Measurements from ENCODE around the gene FAM13A.

The FAM13A gene

DNA sequence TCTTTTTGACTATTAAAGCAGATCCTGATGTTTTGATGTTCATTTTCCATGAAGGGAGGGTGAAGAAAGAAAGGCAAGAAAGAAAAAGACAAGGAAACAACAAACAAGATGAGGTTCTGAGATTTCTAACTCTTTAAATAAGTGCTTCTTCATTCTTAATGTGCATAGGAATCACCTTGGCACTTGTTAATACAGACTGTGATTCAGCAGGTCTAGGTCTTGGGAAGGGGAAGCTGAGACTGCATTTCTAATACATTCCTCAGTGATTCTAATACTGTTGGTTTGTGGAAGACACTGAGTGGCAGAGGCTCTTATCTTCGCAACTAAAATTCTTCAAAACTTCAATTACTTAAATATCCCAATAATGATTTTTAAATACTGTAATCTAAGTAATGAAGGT is 264.2 kb downstream of the FAM13A start:
- in situ Hi-C loops (cut with MboI; ENCODE audit: low sequenced_read_pairs) = no loop called here

DNA sequence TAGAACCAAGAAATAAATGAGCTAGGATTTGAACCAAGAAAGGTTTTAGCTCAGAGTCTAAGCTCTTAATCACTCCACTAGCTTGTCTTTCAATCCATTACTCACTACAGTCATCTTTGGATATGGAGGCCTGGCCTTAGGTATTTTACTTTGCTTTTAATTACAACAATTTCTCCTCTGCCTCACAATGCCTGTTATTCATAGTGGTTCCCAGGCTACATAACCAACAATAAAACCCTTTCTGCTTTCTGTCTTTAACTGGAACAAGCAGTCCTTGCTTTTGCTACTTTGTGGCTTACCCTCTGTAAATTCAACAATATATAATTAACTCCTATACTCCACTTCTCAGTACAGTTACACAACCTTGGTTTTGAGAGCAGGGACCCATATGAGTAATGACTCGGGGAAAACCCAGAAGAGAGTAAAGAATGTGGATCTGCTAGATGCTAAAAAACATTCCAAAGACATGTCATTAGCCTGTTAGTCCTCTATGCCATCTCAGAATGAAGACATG is 264.7 kb downstream of the FAM13A start:
- in situ Hi-C loops (cut with MboI; ENCODE audit: low sequenced_read_pairs) = no loop called here

DNA sequence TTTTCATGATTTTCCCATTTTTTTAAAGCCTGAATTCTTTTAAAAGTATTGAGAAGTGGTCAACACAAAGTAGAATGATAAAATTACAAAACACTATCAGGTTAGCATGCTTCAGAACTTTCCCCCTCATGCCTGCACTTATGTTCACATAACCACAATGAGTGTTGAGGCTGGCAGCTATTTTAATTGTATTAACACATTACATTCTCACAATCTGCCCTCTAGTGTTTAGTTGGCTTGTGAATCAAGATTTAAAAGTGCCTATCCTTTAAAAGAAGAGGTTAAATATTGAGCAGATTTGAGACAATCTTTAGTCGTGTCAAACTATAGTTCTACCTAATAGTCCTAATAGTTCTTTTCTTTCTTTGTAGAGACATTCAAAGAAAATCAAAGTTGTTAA is 265.7 kb downstream of the FAM13A start:
- in situ Hi-C loops (cut with MboI; ENCODE audit: low sequenced_read_pairs) = no loop called here

DNA sequence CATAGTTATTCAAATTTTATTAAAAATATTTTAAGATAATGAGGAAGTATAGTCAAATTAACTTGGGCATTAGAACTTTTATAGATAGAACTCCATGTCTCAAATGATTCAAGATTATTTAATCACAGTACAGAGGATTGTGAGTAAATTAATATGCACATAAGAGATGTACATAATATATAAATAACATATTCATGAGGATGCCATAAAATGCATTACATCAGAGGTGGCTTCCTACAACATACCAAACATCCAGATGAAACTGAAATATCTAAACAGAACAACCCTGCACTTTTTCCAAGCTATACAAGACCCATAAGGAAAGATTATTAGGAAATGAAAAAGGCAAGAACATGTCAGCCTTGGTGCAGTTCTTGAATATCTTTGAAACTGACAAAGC is 268.1 kb downstream of the FAM13A start:
- in situ Hi-C loops (cut with MboI; ENCODE audit: low sequenced_read_pairs) = no loop called here

DNA sequence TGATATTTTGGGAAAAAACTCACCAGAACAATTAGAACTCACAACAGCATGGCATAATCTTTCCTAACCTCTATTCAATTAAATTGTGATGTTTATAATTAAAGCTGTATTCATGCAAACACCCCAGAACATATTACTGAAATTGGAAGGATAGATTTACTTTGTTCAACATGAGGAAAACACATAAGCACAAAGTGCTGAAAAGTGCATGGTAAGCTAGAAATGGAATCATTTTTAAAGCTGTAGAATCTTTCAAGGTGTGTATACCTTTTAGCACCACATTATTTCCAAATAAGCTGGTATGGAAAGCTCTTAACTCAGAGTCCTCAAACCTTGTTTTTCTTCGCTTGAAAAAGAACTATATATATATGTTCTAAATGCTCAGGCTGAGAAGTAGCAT is 268.6 kb downstream of the FAM13A start:
- in situ Hi-C loops (cut with MboI; ENCODE audit: low sequenced_read_pairs) = no loop called here

DNA sequence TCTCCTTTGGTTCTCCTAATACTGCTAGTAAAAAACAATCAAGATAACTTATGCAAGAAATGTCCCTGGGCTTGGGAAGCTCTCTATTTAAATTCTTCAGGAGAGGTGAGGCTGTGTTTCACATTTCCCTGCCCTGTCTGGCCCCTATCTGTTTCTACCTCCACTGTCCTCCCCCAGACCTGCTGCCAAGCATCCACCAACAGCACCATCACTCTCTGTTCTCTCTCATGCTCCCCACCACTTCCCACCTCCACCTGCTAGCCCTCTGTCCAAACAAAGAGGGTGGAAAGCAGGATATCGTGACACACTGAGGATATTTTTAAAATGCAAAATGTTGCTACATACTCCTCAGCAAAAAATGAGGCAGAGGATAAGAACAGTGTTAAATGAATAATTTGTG is 271.0 kb downstream of the FAM13A start:
- in situ Hi-C loops (cut with MboI; ENCODE audit: low sequenced_read_pairs) = no loop called here

DNA sequence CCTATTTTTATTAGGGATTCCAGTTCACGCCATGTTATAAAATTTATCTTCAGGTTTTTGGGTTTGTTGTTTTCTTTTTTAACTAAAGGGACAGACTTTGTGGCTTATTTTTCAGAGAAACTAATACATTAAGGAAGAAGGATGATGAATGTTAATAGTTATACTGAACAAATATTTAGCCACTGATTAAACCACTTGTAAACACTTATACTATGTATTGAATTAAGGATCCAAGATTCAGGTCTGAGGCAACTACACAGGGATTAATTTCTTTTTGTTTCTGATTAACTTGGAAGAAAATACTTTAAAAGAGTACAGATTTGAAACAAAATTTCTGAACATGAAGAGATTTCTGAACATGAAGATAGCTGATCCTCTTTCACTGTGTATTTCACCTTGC is 276.6 kb downstream of the FAM13A start:
- in situ Hi-C loops (cut with MboI; ENCODE audit: low sequenced_read_pairs) = no loop called here

DNA sequence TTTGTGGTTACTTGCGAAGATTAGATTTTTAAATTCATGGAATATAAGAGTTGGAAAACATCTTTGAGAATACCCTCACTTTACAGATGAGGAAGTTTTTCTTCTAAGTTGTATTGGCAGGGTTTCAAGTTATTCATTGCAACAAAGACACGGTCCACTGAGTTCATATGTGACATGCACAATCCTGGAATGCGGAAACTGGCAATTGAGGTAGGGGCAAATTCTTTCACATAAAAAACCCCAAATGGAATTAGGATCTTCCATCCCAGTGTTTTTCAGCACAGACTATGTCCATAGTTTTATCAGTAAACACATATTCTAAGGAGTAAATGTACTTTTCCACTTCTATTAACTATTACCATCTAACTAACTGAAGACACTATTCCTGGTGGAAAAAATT is 277.6 kb downstream of the FAM13A start:
- in situ Hi-C loops (cut with MboI; ENCODE audit: low sequenced_read_pairs) = no loop called here

DNA sequence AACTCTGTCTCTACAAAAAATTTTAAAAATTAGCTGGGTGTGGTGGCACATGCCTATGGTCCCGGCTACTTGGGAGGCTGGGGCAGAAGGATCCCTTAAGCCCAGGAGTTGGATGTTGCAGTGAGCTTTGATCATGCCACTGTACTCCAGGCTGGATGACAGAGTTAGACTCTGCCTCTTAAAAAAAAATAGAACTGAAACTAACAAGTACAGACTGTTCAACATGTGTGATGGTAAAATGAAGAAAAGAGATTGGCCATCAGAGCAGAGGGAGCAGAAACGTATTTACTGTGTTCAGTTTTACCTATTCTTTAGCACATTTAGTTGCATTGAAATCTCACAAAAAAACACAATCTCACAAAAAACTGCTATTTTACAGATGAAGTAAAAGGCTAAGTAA is 281.5 kb downstream of the FAM13A start:
- in situ Hi-C loops (cut with MboI; ENCODE audit: low sequenced_read_pairs) = no loop called here

DNA sequence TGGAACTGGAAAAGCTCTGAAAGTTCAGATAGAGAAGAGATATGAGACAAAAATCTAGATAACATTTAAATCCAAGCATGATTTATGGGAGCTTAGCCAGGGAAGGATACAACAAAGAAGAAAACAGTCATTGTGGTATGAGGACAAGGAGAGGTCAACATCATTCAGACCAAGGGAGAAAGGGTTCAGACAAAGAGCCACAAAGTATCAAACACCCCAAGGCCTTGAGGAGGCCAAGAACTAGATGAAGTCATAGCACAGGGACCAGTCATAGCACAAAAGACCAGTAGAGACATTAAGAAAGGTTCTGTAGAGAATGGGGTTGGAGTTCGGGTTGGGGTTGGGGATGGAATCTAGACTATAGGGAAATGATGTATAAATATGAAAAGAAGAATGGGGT is 282.0 kb downstream of the FAM13A start:
- in situ Hi-C loops (cut with MboI; ENCODE audit: low sequenced_read_pairs) = no loop called here

DNA sequence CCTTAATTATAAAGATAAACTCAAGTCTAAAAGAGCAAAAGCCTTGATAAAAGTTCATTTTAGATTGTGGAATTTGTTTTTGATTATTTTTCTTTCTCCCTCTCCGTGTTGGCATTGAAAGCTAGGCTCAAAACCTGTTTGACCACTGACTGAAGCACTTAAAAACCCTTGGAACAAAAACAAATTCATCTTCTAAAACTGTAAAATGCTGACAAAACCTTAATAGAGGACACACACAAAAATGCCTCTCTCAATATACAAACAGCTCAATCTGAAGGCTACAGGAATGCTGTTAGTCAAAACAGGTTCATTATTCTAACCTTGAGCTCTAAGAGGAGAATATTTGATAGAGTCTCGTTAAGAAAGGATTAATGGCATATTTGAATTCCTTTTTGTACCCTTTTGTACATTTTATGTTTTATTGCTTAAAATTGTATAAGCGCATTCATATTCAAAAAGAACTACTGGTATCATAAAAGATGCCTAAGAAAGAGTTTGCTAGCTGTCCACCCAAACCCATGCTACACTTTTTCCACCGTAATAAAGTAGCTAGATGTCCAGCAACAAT is 285.0 kb downstream of the FAM13A start:
- in situ Hi-C loops (cut with MboI; ENCODE audit: low sequenced_read_pairs) = no loop called here

DNA sequence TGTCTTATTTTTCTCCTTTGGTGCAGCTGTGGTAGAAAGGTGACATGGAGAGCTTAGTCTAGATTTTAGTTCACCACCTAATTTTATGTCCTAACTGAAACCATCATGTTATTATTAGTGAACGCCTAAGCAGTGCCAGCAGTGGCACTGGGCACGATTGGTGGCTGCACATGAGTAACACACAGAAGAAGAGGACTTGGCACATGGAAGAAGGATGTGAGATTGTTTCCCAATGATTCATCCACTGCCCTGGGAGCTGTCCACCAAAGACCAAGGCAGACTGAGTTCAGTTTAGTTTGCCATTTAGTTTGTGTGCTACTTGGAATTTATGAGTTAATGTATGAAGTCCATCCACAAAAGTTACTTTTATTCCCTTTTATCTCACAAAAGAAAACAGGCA is 291.3 kb downstream of the FAM13A start:
- in situ Hi-C loops (cut with MboI; ENCODE audit: low sequenced_read_pairs) = no loop called here

DNA sequence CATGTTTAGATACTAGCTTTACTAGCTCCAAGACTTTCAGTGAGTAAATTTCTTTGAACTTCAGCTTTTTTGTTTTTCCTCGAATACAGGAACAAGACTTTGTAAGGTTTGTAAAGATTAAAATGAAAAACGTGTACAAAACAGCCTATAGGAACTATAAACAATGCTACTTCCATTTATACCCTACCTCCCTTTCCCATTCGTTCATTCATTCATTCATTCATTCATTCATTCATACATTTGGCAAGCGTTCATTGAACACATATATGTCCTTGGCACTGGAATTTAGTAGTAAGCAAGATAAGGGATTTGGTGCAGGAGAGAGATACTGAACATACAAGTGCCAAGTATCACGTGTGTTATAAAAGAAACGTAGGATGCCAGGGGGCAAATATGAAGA is 293.9 kb downstream of the FAM13A start:
- in situ Hi-C loops (cut with MboI; ENCODE audit: low sequenced_read_pairs) = no loop called here

DNA sequence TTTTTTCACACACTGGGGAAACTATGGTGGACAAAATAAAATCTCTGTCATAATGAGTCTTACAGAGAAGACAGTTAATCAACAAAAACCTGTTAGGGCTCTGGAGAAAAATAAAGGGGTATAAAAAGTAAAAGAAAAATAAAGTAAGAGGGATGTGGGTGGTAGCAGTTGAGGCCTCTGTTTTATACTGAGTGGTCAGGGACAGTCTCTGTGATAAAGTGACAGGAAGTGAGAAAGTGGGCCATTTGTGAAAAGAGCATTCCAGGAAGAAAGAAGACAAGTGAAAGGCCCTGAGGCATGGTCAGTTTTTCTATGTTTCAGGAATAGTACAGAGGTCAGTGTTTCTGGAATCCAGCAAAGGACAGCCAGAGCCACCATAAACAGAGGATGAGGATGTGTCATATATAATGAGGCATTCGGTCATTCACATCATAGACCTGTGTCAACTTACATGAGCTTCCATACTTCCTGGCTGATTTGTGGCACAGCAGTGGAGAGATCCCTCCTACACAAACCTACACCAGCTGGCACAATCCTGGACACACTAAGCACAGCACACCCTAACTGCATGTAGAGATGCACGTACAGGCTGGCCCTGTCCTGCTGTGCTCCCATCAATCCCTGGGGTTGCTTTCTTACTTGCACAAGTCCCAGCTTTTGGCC is 295.0 kb downstream of the FAM13A start:
- in situ Hi-C loops (cut with MboI; ENCODE audit: low sequenced_read_pairs) = no loop called here

DNA sequence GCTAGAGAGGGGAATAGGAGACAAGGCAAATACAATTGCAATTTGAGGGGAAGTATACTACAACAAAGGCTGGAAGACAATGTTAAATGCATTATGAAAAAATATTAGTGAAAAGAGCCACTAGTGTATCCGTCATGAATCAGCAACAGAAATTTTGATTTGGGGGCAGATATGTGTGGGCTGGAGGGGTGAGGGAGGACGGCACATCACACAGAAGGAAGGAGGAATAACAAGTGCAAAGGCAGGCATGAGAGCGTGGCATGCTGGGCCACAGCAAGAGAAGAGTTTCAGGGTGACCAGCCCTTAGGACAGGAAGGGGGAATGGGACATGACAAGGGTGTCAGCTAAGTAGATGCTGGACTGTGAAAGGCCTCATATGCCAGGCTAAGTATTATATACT is 295.6 kb downstream of the FAM13A start:
- in situ Hi-C loops (cut with MboI; ENCODE audit: low sequenced_read_pairs) = no loop called here

DNA sequence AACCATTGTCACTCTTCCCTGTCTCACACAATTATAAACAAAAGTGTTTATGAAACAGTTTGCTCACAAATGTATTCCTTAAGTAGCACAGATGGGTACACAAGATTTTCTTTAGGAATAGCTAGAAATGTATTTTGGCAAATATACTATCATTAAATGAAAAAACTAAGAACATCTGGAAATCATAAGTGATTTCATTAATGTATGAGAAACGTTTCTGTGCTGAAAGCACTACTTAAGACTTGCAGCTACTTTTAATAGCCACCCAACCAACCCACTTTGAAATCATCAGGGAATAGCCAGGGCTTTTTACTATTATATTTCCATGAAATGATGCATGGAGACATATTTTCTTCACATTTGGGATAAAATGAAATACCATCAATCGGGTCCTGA is 297.1 kb downstream of the FAM13A start:
- in situ Hi-C loops (cut with MboI; ENCODE audit: low sequenced_read_pairs) = no loop called here

DNA sequence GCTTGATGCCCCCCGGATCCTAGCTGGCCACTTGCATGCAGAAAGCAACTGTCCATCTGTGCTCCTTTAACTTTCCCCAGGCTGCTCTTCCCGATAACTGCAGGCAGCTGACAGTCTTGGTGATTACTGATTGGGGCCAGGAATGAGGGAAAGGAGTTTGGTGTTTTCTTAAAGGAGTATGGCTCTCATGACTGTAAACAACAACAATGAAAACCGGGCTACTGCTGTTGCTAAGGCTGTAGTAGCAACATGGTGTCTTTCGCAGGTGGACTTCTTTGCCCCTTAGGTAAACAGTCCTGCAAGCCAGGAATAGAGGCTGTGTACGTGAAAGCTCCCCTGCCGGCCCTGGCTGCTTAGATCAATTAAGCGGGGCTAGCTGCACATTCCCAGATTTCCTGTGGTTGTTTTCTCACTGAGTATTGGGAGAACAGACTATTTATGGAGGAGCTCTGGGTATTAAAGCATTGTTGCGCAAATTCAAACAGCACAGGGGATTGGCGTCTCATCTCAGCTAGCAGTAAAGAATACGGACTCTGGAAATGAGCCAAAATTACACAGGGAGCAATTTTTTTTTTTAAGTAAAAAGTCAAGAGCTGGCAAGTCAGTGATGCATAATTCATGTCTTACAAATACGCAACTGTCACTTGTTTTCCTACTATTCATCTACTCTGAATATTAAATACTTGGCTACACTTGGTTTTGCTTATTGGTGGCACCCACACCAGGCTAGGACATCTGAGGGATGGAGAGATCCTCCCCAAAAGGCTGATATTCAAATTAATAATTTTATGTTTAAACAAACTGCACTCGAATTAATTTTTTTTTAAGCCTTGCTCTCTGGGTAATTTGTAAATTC is 297.7 kb downstream of the FAM13A start:
- in situ Hi-C loops (cut with MboI; ENCODE audit: low sequenced_read_pairs) = no loop called here

DNA sequence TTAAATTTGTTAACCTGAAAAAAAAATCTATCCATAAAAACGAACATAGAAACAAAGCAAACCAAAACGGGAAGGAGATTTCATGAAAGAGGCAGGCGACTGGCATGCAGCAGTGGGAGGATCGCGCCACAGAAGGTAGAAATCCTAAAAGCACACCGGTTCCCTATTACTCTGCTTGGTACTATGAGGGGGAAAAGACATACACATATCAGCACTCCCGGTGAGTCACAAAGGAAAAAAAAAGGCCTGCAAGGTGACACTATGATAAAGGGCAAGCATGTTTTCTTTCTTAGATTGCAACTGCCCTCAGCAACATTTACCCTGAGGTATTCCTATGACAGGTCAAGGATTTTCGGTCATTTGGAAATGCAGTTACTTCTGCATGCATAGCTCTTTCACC is 298.7 kb downstream of the FAM13A start:
- in situ Hi-C loops (cut with MboI; ENCODE audit: low sequenced_read_pairs) = no loop called here

DNA sequence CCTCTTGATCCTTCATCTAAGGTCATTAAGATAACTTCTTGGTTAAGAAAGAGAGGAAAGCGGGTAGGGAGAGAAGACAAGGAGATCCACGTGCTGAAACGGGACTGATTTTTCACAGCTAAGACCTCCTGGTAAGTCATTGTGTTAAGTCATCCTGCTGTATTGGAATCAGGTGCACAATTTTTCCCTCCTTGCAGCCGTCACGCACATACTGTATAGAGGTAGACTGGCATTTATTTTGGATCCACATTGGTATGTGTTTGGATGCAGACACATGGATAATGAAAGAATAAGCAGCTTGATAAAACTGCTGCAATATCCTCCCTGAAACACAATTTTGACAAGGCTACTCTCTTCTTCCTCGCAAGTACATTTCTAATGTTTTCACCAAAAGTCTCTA is 299.2 kb downstream of the FAM13A start:
- in situ Hi-C loops (cut with MboI; ENCODE audit: low sequenced_read_pairs) = no loop called here

DNA sequence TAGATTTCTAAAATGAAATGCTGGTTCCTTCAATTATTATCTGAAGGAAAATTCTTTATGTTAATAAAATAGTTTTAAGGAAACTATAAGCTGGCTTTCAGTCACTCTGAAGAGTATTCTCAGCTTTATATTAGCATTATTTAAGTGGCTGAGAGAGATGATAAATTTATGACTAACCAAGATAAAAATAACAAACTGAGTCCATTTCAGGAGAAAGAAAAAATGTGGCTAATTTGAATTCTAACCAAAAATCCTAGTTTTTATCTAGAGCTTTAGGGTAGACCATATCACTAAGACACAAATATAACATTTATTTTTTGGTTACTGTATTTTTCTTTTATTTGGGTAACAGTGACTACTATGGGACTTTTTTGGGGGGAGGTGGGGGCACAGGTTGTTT is 299.9 kb downstream of the FAM13A start:
- in situ Hi-C loops (cut with MboI; ENCODE audit: low sequenced_read_pairs) = no loop called here

DNA sequence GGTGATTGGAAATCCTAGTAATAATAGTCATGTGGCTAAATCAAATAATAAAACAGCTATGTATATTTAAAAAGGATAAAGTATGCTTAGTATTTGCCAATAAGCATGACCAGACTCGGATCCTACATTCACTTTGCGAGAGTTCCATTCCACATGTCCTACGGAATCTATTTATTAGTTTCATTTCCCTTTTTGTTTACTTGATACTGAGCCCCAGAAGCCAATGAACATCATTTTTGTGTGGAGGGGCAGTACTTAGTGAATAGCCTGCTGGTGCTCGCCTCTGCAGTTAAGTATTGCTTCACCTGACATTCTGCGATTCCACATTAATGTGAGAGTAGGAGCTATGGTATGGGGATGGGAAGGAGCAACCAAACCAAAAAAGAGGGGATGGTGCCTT is 300.8 kb downstream of the FAM13A start:
- in situ Hi-C loops (cut with MboI; ENCODE audit: low sequenced_read_pairs) = no loop called here

DNA sequence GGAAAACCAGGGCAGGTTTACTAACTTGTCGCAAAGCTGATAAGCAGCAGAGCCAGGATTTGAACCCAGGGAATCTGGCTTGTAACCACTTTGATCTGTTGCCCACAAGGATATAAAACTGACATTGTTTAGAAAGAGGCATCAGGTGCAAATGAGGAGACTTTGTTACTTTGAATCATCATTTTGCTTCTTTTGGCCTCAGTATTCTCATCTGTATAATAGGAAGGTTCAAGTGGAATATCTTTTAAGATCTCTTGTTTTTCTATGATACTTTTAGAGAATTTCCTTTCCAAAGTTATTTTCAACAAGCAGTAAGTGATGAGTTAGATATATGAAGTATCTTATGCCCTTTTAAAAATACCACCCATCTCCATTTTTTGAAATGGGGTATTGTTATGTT is 301.5 kb downstream of the FAM13A start:
- in situ Hi-C loops (cut with MboI; ENCODE audit: low sequenced_read_pairs) = no loop called here

All from hTERT RPE-1 (cell line).